22Rv1 (cell line): ENCODE results near the gene RCN2.
A peak's percentile ranks its signal among the peaks of the same experiment; 100 is the strongest.

Experiments used
- H3K27ac ChIP-seq: fragments of 450-650 bp; 2 replicates; pipeline ENCODE4 v1.5.1; 2017
- CTCF ChIP-seq: fragments of 450-650 bp; IDR thresholded peaks from 2 replicates; pipeline ENCODE4 v1.5.1; 2017; ENCODE audit warnings: mild to moderate bottlenecking
- ZFX ChIP-seq: fragments of 450-650 bp; IDR thresholded peaks from 2 replicates; pipeline ENCODE4 v1.6.1; 2017; ENCODE audit warnings: antibody characterized with exemption, borderline replicate concordance

The RCN2 gene

GRCh38 chr15:76928201-76928600, 3.3 kb upstream of the RCN2 start:
- no peak overlapping the region for H3K27ac ChIP-seq
- TF ChIP-seq ZFX = no peak
- no peak for TF ChIP-seq CTCF

- no peak overlapping the region for H3K27ac ChIP-seq
These were observed 2.4 kb upstream of the RCN2 start for GRCh38 chr15:76929011-76929760.

GRCh38 chr15:76930831-76931396, 635 bp upstream of the RCN2 start:
- TF ChIP-seq ZFX (no peak), CTCF (no peak)
- peak overlapping the region; percentile 72 for H3K27ac ChIP-seq

More at GRCh38 chr15:76929011-76929760, 2.4 kb upstream of the RCN2 start:
- TF ChIP-seq CTCF = no peak
- no peak for TF ChIP-seq ZFX

GRCh38 chr15:76932135-76932966, 802 bp downstream of the RCN2 start:
- TF ChIP-seq CTCF (no peak), ZFX (no peak)
- H3K27ac ChIP-seq = peak overlapping the region; percentile 72

- no peak overlapping the region for H3K27ac ChIP-seq
- no peak for TF ChIP-seq CTCF
- TF ChIP-seq ZFX = no peak
These were observed 4.1 kb downstream of the RCN2 start for GRCh38 chr15:76935620-76936019.

- TF ChIP-seq CTCF (no peak), ZFX (no peak)
- no peak overlapping the region for H3K27ac ChIP-seq
These were observed 5.1 kb downstream of the RCN2 start for GRCh38 chr15:76936671-76937070.

GRCh38 chr15:76938752-76939151, 7.2 kb downstream of the RCN2 start:
- H3K27ac ChIP-seq = no peak overlapping the region
- TF ChIP-seq ZFX (no peak), CTCF (no peak)
